T-helper 2 cell (primary cell): ENCODE measurements around the gene OBSCN.

ENCODE experiments used
- DNase-seq, 5 experiments: peaks; one replicate each; pipeline versions ENCODE4 v3.0.0 to v3.0.0-alpha.2; 2012 to 2022
- total RNA-seq, 2 donors: gene quantifications; one replicate each; lab custom pipeline; 2026; lab: John Stamatoyannopoulos, UW

OBSCN gene, protein sequence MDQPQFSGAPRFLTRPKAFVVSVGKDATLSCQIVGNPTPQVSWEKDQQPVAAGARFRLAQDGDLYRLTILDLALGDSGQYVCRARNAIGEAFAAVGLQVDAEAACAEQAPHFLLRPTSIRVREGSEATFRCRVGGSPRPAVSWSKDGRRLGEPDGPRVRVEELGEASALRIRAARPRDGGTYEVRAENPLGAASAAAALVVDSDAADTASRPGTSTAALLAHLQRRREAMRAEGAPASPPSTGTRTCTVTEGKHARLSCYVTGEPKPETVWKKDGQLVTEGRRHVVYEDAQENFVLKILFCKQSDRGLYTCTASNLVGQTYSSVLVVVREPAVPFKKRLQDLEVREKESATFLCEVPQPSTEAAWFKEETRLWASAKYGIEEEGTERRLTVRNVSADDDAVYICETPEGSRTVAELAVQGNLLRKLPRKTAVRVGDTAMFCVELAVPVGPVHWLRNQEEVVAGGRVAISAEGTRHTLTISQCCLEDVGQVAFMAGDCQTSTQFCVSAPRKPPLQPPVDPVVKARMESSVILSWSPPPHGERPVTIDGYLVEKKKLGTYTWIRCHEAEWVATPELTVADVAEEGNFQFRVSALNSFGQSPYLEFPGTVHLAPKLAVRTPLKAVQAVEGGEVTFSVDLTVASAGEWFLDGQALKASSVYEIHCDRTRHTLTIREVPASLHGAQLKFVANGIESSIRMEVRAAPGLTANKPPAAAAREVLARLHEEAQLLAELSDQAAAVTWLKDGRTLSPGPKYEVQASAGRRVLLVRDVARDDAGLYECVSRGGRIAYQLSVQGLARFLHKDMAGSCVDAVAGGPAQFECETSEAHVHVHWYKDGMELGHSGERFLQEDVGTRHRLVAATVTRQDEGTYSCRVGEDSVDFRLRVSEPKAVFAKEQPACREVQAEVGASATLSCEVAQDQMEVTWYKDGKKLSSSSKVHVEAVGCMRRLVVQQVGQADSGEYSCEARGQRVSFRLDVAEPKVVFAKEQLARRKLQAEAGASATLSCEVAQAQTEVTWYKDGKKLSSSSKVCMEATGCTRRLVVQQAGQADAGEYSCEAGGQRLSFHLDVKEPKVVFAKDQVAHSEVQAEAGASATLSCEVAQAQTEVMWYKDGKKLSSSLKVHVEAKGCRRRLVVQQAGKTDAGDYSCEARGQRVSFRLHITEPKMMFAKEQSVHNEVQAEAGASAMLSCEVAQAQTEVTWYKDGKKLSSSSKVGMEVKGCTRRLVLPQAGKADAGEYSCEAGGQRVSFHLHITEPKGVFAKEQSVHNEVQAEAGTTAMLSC (N-terminal part only)
- total RNA-seq, result 106 to 230 reads per million in 2 donors

DNA sequence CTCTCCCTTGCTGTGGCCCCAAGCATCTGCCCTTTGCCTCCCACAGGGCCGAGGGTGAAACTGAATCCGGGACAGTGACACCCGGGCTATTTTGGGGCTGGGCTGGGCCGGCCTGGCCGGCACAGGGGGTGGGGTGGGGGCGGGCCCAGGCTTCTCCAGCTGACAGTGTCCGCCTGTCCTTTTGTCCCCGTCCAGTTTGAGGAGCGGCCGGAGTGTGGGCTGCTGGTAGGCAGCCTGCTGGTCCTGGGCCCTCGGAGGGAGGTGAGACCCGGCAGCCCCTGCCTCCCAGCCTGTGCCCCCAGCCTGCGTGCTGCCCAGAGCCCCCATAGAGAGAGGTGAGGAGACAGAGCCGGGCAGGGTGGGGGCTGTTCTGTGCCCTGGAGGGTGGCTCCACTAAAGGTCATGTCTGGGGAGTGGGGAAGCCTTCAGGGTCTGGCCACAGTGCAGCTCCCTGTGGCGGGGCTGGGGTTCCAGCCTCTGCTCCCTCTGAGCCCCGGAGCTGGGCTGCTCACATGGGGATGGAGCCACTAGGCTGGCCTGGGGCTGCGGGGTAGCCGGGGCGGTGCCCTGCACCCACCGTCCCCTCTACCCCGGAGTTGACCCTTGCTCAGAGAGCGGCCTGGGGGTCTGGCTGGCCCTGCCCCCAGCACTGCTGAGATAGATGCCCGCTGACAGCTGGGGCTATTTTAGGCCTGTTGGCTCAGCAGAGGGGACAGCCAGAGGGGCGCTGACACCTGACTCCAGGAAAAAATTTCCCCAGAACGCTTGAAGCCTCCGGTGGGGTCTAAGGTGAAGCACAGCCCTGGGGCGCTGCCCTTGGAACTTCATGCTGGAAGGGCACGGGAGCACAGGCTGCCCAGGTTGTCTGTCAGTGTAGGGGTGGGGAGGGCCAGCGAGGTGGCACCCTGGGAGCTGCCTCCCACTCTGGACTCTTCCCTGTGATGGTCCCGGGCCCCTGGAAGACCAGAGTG is at the start of gene OBSCN:
TSS of gene OBSCN (plus strand) at position 194 of the 971 bp plus-strand sequence. CDS start 3,740 bp downstream, outside the sequence.
- no peak for DNase-seq

DNA sequence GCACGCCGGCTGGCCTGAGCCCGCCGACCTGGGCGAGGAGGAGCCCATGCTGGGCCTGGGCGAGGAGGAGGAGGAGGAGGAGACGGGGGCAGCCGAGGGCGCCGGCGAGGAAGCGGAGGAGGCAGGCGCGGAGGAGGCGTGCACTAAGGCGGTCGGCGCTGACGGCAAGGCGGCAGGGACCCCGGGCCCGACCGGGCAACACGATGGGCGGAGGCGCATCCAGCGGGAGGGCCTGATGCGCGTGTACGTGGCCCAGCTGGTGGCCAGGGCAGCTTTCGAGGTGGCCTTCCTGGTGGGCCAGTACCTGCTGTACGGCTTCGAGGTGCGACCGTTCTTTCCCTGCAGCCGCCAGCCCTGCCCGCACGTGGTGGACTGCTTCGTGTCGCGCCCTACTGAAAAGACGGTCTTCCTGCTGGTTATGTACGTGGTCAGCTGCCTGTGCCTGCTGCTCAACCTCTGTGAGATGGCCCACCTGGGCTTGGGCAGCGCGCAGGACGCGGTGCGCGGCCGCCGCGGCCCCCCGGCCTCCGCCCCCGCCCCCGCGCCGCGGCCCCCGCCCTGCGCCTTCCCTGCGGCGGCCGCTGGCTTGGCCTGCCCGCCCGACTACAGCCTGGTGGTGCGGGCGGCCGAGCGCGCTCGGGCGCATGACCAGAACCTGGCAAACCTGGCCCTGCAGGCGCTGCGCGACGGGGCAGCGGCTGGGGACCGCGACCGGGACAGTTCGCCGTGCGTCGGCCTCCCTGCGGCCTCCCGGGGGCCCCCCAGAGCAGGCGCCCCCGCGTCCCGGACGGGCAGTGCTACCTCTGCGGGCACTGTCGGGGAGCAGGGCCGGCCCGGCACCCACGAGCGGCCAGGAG is 49.5 kb upstream of the OBSCN start:
- DNase-seq, result peak in 1 of 5 experiments; percentile 2

DNA sequence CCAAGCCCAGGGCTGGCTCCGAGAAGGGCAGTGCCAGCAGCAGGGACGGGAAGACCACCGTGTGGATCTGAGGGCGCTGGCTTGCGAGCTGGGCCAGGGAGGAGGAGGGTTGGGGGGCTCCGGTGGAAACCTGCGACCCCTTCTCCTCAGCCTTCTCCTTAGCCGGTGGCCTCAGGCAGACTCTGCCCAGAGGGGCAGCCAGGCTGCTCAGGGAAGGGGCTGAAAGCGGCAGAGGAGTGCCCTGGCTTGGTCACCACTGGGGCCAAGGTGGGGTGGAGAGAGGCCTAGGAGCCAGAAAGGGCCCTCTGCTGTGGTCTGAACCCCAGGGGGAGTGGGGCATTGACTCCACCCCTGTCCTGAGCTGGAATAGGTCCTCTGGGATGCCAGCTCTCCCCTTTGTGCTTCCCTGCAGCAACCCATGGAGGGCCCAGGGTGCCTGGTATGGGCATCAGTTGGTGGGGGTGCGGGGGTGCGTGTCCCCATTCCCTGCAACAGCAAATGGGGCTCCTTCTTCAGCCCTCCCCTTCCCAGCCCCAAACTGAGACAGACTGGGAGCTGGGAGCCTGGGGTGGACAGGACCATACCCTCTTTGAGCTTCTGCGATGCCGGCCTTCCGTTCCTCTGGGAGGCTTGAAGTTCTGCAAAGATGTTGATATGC is 48.7 kb upstream of the OBSCN start:
- DNase-seq, result peak in 1 of 5 experiments; percentile 6

DNA sequence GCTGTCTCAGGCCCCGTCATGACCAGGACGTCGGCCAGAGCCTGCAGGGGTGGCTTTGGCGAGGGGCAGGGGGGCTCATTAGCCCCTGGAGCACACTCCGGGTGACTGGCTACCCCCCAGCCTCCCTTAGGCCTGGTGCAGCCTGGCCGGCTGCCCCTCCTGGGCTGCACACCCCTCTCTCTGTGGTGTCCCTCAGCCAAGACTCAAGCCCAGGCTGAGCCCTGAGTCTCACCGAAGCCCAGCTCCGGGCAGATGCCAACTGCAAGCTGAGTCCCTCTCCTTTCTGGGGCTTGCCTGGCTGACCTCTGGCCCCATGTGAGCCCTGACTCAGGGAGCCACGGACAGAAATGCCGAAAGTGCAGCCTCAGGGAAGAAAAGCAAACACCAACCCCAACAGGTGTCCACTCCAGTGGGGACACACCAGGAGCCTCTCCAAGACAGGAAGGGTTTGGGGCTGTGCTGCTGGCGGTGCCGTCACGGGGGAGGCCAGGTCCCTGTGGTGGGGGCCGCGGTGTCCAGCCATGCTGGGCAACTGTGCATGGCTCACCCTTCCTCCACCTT is 47.6 kb upstream of the OBSCN start:
- DNase-seq, result no peak

DNA sequence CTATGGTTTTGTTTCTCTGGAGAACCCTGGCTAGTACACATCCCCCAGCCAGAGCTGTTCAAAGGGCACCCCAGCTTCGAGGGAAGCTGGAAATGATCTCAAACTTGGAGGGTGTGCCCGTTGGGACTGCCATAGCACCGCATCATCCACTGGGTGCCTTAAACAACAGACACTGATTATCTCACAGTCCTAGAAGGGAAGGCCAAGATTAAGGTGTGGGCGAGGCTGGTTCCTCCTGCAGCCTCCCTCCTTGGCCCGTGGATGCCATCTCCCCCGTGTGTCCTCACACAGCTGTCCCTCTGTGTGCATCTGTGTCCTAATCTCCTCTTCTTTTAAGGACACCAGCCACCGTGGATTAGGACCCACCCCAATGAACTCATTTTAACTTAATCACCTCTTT is 46.5 kb upstream of the OBSCN start:
- DNase-seq, result no peak

DNA sequence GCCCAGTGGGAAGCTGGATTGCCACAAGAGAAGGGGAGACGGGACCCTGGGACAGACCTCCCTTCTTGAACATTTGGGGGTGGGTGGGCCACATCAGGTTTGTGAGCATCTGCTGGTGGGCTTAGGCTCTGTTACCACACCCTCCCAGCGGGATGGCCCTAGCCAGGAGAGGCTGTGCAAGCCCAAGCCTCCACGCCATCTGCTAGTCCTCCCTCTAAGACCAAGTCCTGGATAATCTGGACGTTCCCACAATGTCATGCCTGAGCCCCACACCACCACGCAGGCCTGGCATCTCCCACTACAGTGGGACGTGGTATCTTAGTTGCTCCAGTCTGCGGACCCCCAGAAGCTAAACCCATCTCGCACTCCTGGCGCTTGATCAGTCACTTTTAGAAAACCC is 46.0 kb upstream of the OBSCN start:
- no peak for DNase-seq

DNA sequence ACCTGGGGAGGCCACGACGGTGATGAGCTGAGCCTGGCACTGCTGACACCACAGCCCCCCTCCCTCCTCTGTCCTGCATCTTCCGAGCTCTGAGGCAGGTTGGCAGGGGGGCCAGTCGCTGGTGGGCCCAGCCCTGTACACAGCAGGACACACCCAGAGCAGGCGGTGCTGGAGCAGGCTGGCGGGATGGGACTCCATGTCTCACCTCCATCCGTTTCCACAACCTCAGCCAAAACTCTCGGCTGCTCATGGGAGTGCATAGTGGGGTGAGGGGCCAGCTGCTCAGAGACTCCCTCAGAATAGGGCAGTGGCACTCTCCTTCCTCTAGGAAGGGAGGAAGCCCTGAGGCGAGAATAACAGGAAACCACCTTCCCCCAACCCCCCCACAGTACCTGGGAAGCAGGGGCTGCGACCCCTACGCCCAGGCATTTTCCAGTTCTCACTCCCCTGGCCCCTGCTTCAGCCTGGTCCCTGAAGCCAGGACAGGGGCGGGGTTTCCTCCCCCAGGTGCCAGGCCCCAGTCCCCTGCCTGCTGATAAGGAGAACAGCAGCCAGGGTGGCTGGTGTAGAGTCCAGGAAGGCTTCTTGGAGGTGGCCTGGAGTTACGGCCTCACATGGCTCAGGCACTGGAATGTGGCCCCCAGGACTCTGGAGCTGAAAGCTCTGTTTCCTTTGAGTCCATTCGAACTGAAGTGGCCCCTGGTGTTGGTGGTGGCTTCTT is 45.4 kb upstream of the OBSCN start:
- no peak for DNase-seq

DNA sequence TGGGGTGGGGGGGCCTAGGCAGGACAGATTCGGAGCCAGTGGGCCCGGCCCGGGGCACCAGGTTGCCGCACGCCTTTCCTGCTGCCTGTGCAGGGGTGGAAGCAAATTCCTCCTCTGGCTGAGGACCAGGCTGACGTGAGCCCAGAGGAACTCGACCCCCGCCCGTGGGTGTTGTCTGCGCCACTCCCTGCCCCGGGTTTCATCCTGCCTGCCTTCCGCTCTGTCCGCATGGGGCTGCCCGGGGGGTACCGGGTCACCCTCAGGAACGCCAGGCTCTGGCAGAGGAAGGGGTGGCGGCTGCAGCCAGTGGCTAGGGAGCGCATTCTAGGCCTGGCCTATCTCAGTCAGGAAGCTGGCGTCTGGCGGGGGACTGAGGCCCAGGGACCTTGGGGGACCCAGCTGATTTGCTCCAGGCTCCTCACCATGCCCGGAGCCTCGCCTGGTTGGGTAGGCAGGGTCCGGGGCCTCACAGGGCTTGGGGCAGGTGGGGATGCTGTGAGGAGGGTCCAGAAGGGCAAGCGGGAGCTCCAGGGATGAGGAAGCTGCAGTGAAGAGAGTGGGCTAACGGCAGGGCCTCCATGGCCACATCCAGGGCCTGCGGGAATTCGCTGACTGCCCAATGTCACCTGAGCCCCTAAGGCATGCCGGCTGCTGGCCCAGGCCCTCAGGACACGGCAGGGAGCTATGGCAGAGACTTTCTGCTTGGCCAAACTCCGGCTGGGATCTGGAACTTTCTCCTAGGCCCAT is 44.7 kb upstream of the OBSCN start:
- DNase-seq, result no peak

DNA sequence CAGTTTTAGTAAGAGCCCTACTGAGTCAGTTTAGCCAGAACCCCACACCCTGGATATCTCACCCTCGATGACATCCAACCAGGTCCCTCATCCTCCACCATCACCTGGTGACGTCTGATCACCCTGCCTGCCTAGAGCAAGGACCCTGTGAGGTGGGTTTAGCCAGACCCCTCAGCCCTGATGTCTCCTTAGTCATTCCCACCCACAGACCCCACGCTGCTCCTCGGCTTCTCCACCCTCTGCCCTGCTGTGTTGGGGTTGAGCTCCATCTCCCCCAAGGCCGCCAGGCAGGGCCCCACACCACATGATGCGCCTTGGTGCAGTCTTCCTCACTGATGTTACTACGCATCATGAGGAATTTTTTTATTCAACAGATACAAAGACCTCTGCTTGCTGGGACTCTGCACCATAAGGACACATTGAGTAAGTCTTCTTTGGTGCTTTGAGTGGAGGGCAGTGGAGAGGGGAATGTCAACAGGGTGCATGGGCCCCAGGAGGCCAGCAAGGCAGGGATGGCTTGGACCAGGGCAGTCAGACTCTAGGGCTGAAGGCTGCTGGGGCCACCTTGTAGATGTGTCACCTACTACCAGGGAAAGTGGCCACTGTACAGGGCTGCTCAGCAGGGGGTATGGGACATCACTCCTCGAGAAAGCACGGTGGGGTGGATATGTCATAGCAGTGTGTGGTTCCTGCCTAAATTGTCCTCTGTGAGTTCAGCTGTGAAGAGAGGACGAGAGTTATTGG is 43.9 kb upstream of the OBSCN start:
- DNase-seq, result no peak

DNA sequence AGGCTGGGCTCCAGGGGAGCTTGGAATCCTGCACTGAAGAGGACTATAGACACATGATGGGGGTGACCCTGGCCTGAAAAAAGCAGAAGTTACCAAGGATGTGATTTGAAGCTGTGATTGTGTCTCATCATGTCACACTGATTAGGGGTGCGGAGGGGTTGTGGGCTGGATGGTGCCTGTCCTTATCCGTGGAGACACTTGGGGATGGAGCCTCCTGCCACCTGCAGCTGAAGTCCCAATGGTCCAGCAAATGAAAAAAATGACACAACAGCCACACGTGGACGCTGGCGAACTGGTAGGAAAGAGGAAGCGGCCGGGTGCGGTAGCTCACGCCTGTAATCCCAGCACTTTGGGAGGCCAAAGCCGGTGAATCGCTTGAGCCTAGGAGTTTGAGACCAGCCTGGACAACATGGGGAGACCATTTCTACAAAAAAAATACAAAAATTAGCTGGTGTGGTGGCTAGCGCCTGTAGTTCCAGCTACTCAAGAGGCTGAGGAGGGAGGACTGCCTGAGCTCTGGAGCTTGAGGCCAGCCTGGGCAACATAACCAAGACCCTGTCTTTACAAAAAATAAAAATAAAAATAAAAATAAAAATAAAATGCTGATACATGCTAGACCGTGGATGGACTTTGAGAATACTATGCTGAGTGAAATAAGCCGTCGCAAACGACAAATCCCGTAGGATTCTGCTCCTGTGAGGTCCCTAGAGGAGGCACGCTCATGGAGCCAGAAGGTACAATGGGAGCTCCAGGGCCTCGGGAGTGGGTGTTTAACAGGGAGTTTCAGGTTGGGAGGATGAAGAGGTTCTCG is 43.1 kb upstream of the OBSCN start:
- DNase-seq, result no peak

DNA sequence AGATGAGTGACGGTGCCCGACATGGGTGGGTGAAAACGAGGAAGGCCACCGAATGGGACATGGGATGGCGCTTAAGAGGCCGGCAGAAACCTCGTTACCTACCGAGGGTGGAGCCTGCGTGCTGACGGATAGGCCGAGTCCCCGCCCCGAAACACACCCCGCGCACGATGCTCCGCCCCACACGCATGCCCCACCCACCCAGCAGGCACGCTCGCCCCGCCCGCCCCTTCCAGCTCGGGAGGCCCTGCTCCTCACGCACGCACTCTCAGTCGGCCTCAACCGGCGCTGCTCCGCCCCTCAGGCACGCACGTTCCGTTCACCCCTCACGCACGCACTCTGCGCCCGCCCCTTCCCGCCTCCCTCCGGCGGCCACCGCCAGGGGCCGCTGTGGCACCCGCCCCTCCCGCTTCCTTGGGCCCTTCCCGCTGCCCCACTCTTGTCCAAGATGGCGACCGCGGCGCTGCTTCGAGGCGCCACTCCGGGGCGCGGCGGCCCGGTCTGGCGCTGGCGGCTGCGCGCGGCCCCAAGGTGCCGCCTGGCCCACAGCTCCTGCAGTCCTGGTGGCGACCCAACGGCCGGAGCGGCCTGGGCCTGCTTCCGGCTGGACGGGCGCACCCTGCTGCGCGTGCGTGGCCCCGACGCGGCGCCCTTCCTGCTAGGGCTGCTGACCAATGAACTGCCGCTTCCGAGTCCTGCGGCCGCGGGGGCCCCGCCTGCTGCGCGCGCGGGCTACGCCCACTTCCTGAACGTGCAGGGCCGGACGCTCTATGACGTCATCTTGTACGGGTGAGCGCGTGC is 42.3 kb upstream of the OBSCN start, which contains the start of gene IBA57:
TSS of gene IBA57 (plus strand) at position 433 of the 798 bp plus-strand sequence. CDS start at position 446, 13 bp downstream.
- DNase-seq, result peak; percentile 99 to 100 (median 100)

DNA sequence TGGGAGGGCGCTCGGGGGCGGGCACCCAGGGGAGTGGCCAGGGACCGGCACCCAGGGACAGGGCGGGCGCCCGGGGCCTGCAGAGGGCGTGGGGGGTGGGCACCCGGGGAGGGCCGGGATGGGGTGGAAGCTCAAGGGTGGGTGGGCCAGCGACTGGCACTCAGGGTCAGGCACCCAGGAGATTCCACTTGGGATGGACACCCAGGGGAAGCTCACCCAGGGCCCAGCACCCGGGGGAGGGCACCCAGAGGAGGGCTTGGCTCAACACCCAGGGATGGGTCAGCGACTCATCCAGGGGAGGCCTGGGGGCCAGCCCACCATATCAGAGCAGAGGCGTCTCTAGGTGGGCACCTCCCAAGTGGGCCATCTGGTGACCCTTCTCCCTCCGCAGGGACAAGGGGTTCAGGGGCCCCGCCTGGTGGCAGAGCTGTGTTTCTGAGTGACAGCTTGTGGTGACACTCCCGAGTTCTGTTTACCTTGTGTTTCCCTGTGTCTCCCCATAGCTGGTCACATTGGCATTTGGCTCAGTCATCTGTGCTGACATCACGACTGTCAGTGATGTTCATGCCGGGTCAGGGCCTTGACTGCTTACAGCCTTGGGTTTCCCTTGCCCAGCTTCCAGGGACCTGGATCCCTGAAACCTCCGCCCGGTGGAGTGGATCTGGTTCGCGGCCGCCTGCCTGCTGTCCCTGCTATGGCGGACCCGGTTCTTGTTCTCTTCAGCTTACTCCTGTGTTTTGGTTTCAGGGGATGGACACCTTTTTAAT is 41.5 kb upstream of the OBSCN start:
- DNase-seq, result peak; percentile 19 to 82 (median 45)

DNA sequence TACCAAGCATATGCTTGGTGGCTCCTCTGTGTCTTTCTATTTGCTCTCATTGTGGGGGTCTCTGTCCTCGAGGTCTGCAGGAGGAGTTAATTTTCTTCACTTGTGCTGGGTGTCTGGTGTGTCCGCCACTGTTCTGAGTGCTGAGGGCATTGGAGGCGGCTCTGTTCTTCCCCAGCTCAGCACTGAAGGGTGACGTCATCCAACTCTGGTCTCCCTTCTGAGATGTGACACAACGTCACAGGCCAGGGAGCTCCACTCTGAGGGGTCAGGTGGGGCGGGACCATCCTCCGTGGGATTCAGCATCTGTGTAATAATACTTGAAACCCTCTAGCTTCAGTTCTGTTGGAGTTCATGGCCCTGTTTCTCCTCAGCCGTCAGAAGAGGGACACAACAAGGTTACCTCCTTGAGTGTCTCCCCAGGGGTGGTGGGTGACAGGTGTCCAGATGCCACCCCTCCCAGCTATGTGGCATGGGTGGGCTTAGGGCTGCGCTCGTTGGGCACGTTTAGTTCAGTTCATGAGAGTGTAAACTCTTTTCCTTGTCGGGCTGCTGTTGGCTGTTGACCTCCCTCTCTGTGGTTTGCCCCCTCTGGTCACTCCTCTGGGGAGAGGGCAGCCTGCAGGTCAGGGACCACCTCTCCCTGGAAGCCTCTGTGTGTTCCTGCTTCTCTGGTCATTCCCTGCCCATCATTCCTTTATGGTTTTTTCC is 39.1 kb upstream of the OBSCN start:
- no peak for DNase-seq

DNA sequence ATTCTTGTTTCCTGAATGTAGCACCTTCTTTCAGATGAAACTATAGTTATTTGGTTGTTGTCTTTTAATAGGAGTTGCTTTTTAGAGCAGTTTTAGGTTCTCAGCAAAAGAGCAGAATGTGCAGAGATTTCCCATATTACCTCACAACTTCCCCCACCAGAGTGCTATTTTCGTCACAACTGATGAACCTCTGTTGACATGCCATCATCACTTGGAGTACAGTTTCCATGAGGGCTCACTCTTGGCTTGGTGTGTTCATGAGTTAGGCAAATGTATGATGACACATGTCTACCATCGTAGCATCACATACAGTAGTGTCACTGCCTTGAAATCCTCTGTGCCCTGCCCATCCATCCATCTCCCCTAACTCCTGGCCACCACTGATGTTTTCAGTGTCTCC is 38.5 kb upstream of the OBSCN start:
- DNase-seq, result no peak
